ENCODE data around the gene EIF4A3.

The EIF4A3 gene

DNA sequence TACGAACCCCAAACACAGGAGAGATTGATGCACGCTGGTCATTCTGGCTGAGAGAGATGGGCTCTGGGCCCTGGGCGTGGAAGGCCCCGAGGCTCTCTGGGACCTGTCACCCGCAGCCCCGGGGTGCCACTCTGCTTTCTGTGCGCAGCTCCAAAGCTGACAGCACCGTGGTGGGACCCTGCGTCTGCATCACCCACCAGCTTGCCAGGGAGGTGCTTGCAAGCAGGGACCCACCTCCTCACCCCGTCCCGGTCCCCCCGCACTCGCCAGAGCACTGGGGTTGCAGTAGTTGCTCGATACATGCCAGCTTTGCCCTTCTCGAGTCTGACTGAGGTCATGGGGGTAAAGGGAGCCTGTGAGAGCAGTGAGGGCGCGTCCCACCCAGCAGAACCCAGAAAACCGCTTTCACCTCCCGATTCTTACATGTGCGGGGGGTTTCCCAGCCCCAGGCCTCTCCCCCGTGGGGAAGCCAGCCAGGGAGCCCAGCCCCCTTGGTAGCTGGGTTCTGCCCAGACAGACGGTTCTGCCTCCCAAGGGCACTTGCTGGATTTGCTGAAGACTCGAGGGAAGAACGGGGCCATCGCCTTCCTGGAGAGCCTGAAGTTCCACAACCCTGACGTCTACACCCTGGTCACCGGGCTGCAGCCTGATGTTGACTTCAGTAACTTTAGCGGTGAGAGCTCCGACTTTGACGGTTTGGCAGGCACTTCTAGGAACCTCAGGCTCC is 35.4 kb upstream of the EIF4A3 start:
- TF ChIP-seq, protein P1, sequence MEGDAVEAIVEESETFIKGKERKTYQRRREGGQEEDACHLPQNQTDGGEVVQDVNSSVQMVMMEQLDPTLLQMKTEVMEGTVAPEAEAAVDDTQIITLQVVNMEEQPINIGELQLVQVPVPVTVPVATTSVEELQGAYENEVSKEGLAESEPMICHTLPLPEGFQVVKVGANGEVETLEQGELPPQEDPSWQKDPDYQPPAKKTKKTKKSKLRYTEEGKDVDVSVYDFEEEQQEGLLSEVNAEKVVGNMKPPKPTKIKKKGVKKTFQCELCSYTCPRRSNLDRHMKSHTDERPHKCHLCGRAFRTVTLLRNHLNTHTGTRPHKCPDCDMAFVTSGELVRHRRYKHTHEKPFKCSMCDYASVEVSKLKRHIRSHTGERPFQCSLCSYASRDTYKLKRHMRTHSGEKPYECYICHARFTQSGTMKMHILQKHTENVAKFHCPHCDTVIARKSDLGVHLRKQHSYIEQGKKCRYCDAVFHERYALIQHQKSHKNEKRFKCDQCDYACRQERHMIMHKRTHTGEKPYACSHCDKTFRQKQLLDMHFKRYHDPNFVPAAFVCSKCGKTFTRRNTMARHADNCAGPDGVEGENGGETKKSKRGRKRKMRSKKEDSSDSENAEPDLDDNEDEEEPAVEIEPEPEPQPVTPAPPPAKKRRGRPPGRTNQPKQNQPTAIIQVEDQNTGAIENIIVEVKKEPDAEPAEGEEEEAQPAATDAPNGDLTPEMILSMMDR (IDR thresholded peaks at IDR 0.05) = no peak

DNA sequence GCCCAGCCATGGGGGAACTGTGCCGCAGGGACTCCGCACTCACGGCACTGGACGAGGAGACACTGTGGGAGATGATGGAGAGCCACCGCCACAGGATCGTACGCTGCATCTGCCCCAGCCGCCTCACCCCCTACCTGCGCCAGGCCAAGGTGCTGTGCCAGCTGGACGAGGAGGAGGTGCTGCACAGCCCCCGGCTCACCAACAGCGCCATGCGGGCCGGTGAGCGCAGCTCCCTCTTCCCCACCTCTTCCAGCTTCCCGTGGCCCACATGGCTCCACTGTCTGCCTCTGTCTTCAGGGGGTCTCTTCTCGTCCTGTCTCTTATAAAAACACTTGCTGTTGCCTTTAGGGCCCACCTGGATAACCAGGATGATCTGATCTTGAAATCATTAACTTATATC is 34.5 kb upstream of the EIF4A3 start:
- TF ChIP-seq, protein P1 (IDR thresholded peaks at IDR 0.05) = no peak

DNA sequence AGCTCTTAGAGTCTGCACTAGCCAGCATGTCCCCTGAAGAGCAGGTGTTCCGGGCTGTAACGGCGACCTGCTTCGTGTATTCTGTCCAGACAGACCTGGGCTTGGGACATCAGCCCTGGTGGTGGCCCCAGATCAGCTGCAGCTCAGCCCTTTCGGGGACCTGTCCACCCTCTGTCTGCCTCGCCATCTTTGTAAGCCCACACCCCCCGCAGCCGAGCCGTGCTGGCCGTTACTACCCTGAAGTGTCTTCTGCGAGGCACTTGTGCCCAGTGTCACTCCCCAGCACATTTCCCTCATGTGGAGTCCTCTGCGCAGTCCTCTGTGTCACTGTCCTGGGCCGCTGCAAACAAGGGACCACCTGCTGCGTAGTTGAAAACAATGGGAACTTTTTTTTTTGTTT is 33.3 kb upstream of the EIF4A3 start:
- TF ChIP-seq, protein P1 (IDR thresholded peaks at IDR 0.05) = no peak

DNA sequence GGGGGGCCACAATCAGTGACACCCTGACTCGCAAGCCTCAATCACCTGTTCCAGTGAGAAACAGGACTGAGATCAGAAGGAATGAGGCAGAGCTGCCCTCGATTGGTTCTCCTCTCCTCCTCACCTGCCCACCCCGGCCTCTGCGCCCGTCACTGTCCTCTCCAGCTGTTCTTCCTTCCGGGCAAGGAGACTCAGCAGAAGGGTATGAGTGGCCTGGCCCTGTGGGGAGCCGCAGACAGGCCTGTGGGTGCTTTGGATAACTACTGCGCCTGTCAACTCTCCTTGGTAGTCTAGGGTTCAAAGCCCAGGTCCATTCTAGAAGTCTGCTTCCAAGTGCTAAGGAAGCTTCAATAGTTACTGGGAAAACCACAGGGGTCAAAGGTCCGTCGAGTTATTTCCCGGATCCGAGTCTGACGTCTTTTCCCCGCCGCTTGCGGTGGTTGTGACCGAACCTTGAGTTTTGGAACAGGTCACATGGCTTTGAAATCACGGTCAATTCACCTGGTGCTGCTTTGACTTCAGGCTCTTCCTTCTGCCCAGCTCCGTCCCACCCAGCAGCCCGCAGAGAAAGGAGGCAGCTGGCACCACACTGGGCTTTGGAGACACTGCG is 31.2 kb upstream of the EIF4A3 start:
- TF ChIP-seq, protein P1 (IDR thresholded peaks at IDR 0.05) = no peak

DNA sequence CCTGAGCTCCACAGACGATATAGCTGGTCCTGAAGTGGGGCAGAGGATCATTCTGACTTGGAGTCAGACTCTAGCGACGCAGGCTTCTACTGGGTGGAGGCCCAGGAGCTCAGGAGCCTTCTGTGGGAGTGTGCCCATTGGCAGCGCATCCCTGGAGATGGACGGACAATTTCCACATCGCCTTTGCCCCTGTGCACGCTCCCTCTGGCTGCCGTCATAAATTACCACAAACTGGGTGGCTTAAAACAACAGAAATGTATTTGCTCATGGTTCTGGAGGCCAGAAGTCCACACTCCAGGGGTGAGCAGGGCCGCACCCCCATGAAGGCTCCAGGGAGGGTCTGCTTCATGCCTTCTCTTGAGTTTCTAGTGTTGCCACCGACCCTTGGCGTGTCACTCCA is 29.8 kb upstream of the EIF4A3 start:
- TF ChIP-seq, protein P1 (IDR thresholded peaks at IDR 0.05) = no peak

DNA sequence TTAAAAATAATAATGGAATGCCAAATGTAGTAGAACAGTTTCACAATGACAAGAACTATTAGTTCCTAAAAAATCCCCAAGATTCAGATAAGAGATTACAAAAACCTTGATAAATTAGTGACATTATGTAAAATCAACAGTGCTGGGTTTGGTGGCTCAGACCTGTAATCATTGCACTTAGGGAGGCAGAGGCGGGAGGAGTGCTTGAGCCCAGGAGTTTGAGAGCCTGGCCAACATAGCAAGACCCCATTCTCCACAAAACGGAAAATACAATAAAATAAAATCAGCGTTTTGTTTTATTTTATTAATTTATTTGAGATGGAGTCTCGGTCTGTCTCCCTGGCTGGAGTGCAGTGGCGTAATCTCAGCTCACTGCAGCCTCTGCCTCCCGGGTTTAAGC is 27.0 kb upstream of the EIF4A3 start:
- TF ChIP-seq, protein P1 (IDR thresholded peaks at IDR 0.05) = no peak

DNA sequence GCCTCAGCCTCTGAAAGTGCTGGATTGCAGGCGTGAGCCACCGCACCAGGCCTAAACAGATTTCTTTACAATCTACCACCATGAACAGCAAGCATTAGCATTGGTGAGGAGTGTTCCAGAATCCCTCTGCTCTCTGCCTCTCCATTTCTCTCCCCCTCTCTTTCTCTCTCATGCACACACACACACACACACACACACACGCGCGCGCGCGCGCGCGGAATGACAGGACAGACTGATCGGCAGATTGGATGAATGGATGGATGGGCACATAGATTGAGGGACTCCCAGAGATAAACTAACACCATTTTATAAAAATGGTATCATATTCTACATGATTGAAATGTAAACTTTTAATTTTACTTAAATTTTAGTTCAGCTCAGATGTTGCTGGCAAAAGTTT is 26.2 kb upstream of the EIF4A3 start:
- TF ChIP-seq, protein P1 (IDR thresholded peaks at IDR 0.05) = no peak

Data from LNCAP (cell line).